ENCODE results near the gene S100A7.

S100A7 gene

GRCh38 chr1:153429266-153430165, 30.9 kb downstream of the S100A7 start:
- TF ChIP-seq GATA3 (IDR thresholded peaks at IDR 0.05; ENCODE audit: low read depth, low read length): no peak
- TF ChIP-seq GATA2 (IDR thresholded peaks at IDR 0.05; ENCODE audit: low read depth, low read length): no peak

DNA sequence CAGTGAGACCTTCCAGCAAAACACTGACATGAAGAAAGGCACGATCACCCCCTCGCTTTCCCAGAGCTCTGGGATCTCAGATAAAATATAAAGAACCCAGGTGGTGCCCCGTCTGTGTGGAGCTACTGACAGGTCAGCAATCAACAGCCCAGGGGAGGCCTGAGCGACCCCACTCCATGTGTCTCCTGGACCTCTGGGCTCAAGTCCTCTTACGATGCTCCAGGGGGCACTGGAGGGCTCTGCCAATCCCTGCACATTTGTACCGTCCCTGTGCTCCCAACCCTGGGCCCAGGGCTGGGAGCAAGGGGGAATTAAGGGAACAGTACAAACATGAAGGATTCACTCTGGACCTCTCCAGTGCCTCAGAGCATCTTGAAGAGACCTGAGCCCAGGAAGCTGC, 31.7 kb downstream of the S100A7 start:
- TF ChIP-seq GATA2 (IDR thresholded peaks at IDR 0.05; ENCODE audit: low read depth, low read length) (no peak), GATA3 (IDR thresholded peaks at IDR 0.05; ENCODE audit: low read depth, low read length) (no peak)

DNA sequence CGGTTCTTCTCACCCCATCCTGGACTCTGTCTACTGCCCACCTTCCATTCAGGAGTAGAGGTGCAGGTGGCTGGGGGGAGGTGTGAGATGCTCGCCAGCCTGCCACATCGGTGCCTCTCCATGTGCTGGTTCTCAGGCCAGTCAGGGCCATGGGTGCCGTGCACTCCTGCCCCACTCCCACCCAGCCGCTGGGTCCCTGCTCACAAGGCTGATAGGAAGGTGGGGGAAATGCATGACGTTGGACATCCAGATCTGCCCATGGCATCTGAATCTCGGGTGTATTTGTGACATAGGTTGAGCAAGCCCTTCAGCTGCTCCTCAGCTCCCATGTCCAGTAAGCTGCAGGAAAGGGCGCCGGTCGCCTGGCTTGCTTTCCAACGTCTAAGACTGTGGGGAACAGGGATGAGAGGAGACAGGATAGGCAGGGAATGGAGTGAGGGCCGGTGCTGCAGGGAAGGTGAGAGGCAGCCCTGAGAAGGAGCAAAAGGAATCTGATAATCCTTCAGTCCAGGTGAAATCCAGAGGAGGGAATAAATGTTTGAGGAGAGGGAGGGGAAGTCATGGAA, 32.3 kb downstream of the S100A7 start:
- TF ChIP-seq GATA3 (IDR thresholded peaks at IDR 0.05; ENCODE audit: low read depth, low read length) (no peak), GATA2 (IDR thresholded peaks at IDR 0.05; ENCODE audit: low read depth, low read length) (no peak)

GRCh38 chr1:153426809-153427208, 33.6 kb downstream of the S100A7 start:
- TF ChIP-seq GATA3 (IDR thresholded peaks at IDR 0.05; ENCODE audit: low read depth, low read length): no peak
- no peak for TF ChIP-seq GATA2 (IDR thresholded peaks at IDR 0.05; ENCODE audit: low read depth, low read length)

GRCh38 chr1:153422450-153423068, 37.9 kb downstream of the S100A7 start:
- no peak for TF ChIP-seq GATA3 (IDR thresholded peaks at IDR 0.05; ENCODE audit: low read depth, low read length)

- TF ChIP-seq GATA2 (IDR thresholded peaks at IDR 0.05; ENCODE audit: low read depth, low read length) (no peak), GATA3 (IDR thresholded peaks at IDR 0.05; ENCODE audit: low read depth, low read length) (no peak)
Observed at GRCh38 chr1:153420306-153420705, 40.1 kb downstream of the S100A7 start.

GRCh38 chr1:153417136-153417888, 43.1 kb downstream of the S100A7 start:
- TF ChIP-seq GATA2 (IDR thresholded peaks at IDR 0.05; ENCODE audit: low read depth, low read length): no peak
- no peak for TF ChIP-seq GATA3 (IDR thresholded peaks at IDR 0.05; ENCODE audit: low read depth, low read length)

GRCh38 chr1:153415850-153416570, 44.4 kb downstream of the S100A7 start, which contains the start of gene S100A7A:
Gene S100A7A (plus strand): TSS chr1:153416520. CDS start chr1:153418083, 1,563 bp downstream.
- no peak for TF ChIP-seq GATA3 (IDR thresholded peaks at IDR 0.05; ENCODE audit: low read depth, low read length)
- no peak for TF ChIP-seq GATA2 (IDR thresholded peaks at IDR 0.05; ENCODE audit: low read depth, low read length)
